NCI-H1092 treated with DMSO at 0.1 percent for 48 hours (cell line): Measurements from ENCODE around the gene GDNF.
"Not testable (repeated sequence)": the region's sequence is repeated elsewhere in the genome, so short reads cannot be mapped to it uniquely, and the experiment has no call there.

Experiments
- DNase-seq: peaks from one replicate; lab custom pipeline; 2025; lab: John Stamatoyannopoulos, UW

Gene GDNF, protein sequence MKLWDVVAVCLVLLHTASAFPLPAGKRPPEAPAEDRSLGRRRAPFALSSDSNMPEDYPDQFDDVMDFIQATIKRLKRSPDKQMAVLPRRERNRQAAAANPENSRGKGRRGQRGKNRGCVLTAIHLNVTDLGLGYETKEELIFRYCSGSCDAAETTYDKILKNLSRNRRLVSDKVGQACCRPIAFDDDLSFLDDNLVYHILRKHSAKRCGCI

DNA sequence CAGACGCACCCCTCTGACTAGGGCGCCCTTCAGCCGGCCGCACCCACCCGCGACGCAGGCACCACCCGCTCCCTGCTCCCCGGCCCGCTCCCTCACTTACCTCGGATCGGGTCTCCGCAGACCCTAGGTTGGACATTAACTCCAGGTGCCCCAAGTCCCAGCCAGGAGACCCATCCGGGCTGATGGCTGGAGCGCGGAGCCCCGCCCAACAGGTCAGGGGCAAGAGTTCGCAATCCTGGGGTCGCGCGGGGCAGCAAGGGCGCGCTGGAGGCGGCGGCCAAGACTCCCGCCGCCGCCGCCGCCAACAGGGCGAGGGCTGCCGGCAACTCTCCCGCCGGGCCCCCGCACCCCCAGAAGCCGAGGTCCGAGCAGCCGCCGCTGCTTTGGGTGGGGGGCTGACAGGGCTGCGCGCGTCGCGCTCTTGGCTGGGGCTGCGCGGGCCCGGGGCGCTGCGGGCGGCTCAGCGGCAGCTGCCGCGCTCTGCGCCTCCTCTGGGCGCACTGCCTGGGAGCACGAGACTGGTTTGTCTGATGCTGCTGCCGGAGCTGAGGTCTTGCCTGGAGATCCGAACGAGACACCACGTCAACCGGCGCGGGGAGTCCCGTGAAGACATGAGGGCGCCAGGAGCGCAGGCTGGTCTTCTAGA, at the start of gene GDNF:
Gene GDNF (minus strand): TSS at position 635 of the 646 bp plus-strand sequence. CDS start 5,245 bp downstream, outside the sequence.
- peak; percentile 36 for DNase-seq

- DNase-seq, result no peak
Measured at GRCh38 chr5:37888476-37888875, 48.6 kb upstream of the GDNF start.

GRCh38 chr5:37886242-37886905, 46.5 kb upstream of the GDNF start:
- no peak for DNase-seq

GRCh38 chr5:37882636-37883035, 42.8 kb upstream of the GDNF start:
- no peak for DNase-seq

GRCh38 chr5:37881359-37881758, 41.5 kb upstream of the GDNF start:
- no peak for DNase-seq

DNA sequence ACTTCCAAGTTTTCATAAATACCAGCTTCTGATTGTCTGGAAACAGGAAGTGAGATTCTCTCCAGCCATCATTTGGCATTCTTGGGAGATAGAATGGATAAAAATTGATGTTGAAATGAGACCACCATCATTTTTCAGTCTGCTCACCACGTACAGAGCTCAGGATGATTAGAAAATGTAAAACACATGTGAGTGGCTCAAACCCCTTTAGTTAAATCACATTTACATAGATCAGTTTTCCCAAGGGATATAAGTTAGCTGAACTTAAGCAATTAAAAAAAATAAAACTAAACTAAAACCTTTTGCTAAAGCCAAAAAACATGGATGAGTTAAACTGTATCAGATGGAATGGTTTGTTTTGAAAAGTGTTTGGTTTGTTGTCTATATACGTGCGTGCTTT, 37.1 kb upstream of the GDNF start:
- DNase-seq, result no peak

- no peak for DNase-seq
Measured at GRCh38 chr5:37876245-37876644, 36.4 kb upstream of the GDNF start.

GRCh38 chr5:37875051-37875787, 35.4 kb upstream of the GDNF start:
- no peak for DNase-seq

- DNase-seq, result no peak
Measured at GRCh38 chr5:37873988-37874387, 34.1 kb upstream of the GDNF start.

DNA sequence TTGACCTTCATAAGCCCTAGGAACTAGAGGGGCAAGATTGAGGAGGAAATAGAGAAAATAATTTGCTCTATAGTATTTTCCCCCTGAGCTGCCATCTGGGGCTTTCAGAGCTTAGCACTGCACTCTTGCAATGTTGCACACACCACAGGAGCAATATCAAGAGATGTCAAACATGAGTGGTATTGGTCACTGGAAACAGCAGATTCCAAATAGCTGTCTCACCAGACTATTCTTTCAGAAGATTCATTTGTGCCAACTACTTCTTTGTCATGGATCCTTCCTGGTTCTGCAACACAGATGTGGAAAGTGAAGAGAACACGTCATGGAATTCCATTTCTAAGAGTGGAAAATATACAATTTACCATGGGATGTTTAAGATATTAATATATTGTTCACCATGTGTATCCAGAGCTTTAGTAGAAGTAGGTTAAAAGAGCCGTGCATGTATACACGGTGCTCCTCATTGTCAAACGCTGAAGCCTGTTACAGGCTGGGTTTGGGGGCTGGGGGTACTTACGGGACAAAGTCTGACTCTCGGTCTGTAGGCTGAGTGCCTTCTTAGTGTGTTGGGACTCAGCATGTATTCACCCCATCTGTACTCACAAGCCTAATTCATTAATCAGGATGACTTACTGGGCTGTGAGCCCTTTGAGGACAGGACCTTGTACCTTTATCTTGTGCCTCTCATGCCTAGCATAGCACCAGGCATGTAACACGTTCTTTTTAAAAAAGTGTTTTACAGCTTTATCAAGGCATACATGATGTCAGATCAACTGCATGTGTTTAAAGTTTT, 31.4 kb upstream of the GDNF start:
- DNase-seq, result no peak

DNA sequence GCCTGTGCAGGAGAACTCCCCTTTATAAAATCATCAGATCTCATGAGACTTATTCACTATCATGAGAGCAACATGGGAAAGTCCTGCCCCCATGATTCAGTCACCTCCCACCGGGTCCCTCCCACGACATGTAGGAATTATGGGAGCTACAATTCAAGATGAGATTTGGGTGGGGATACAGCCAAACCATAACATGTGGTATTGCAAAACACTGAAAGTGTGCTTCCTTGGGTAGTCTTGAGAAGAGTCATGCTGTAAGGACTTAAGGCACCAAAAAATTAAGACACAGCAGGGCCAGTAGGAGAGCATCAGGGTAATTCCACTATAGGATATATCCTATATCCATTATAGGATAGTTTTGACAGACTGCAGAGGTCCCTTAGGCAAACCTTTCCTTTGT, 29.4 kb upstream of the GDNF start:
- no peak for DNase-seq

GRCh38 chr5:37867654-37868053, 27.8 kb upstream of the GDNF start:
- DNase-seq, result no peak

GRCh38 chr5:37862907-37863306, 23.1 kb upstream of the GDNF start:
- DNase-seq, result not testable (repeated sequence)

- no peak for DNase-seq
Measured at GRCh38 chr5:37860206-37860605, 20.4 kb upstream of the GDNF start.

GRCh38 chr5:37859805-37860204, 20.0 kb upstream of the GDNF start:
- DNase-seq, result no peak

DNA sequence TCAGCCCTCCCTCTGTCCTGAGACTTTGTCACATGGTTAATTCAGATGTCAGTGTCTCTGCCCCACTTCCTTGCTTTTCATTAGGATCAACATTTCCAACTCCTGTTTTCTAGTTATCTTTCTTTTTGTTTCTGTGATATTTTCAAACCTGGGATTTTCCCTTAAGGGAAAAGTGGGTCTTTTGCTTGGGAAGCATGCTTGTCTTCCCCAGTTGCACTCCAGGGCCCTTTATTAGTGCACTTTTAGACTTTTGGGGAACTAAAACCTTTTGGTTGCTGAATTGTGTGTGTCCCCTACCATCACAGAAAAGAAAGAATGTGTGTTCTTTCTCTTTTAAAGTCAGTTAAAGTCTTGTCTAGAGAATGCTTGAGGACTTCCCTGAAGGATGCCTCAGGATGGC, 18.4 kb upstream of the GDNF start:
- no peak for DNase-seq

- DNase-seq, result no peak
Measured at GRCh38 chr5:37857696-37858095, 17.9 kb upstream of the GDNF start.

GRCh38 chr5:37855438-37855837, 15.6 kb upstream of the GDNF start:
- no peak for DNase-seq

DNA sequence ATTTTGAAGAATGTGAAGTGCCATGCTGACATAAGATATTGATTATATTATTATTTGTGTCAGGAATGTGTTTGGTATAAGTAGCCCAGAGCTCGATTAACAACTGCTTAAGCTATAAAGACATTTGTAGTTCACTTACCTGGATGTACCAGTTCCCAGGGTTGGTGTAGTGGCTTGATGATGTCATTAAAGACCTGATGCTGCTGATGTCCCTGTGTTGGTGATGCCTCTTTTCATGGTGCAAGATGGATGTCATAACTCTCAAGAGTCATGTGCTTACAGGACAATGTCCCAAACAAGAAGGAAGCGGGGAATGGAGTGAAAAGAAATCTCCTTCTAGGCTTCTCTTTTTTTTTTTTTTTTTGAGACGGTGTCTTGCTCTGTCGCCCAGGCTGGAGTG, 11.5 kb upstream of the GDNF start:
- DNase-seq, result no peak

GRCh38 chr5:37850226-37850865, 10.5 kb upstream of the GDNF start:
- no peak for DNase-seq

- DNase-seq, result no peak
Measured at GRCh38 chr5:37849641-37850040, 9.8 kb upstream of the GDNF start.
